Fibroblast of lung (primary cell): ENCODE data around the gene NOC4L.

Source experiments
- EZH2 ChIP-seq: IDR thresholded peaks from 2 replicates; pipeline ENCODE4 v1.5.1; 2012; ENCODE audit warnings: low read length, control low read depth, mild to moderate bottlenecking; ENCODE audit errors: missing control alignments
- TF ChIP-seq, protein P1 (sequence below), 2 donors: IDR thresholded peaks in 1 of 2; conservative IDR thresholded peaks in 1 of 2; 1 replicate in 1 of 2; 2 replicates in 1 of 2; pipeline ENCODE4 v1.5.1; 2011 to 2012; ENCODE audit warnings: low read length in 2 of 2, control low read depth in 1 of 2, inconsistent platforms in 1 of 2, low read depth in 1 of 2, mild to moderate bottlenecking in 1 of 2

DNA sequence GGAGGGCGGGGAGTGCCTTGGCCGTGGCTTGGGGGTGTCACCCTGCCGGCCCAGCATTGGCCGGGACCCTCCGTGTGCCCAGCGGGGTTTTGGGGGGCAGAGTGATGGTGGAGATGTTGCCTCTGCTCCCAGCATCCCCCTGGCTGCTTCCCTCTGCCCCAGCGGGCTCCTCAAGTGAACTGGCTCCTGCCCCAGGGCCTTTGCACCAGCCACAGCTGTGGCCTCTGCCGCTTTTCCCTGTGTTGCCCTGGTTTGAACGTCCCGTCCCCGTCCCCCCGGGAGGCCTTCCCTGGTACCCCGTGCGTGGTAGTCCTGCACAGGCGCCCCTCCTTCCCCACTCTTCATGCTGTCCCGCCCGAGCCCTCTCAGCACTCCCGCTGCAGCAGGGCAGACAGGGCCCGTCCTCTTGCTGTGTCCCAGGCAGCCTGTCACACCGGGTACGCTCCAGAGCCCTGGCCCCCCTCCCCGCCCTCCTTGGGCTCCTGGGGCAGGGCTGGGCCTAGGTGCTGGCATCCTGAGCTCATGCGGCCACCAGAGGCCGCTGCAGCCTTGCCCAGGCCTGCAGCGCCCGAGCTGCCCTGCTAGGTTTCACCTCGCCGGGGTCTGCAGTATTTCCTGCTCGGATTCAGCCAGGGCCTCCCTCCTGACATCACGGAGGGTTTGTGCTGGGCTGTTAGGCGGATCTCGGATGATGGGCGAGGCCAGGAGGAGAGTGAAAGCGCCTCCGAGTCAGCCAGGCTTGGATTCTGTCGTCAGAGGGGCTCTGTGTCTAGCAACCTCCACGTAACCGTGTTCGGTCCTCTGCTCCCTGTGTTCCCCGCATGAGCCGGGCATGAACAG is 9.5 kb downstream of the NOC4L start:
- TF ChIP-seq, protein P1, sequence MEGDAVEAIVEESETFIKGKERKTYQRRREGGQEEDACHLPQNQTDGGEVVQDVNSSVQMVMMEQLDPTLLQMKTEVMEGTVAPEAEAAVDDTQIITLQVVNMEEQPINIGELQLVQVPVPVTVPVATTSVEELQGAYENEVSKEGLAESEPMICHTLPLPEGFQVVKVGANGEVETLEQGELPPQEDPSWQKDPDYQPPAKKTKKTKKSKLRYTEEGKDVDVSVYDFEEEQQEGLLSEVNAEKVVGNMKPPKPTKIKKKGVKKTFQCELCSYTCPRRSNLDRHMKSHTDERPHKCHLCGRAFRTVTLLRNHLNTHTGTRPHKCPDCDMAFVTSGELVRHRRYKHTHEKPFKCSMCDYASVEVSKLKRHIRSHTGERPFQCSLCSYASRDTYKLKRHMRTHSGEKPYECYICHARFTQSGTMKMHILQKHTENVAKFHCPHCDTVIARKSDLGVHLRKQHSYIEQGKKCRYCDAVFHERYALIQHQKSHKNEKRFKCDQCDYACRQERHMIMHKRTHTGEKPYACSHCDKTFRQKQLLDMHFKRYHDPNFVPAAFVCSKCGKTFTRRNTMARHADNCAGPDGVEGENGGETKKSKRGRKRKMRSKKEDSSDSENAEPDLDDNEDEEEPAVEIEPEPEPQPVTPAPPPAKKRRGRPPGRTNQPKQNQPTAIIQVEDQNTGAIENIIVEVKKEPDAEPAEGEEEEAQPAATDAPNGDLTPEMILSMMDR (conservative IDR thresholded peaks at IDR 0.05 in 1 of 2, IDR thresholded peaks at IDR 0.05 in 1 of 2; ENCODE audit: low read depth in 1 of 2, low read length in 2 of 2), result peak; percentile 81 to 85
- no peak for TF ChIP-seq EZH2
